PFSK-1 (cell line): ENCODE data around the gene BCAR3.

Experiments
- FOXP2 ChIP-seq: optimal IDR thresholded peaks from 2 replicates; pipeline ENCODE3; 2011; ENCODE audit warnings: borderline replicate concordance, control low read depth, inconsistent platforms; ENCODE audit not compliant: insufficient read depth; ENCODE audit errors: extremely low read length, extremely low read depth
- POLR2AphosphoS5 ChIP-seq: IDR thresholded peaks from 2 replicates; pipeline ENCODE4 v1.6.1; 2012; ENCODE audit warnings: low read depth, mild to moderate bottlenecking, control low read depth, low read length, moderate library complexity
- REST ChIP-seq, 2 experiments: IDR thresholded peaks; 2 replicates each; pipeline versions ENCODE4 v1.6.1 to v1.8.0; 2011 to 2012; ENCODE audit warnings: low read depth in 2 of 2, low read length in 2 of 2, control low read depth in 1 of 2, inconsistent platforms in 1 of 2, mild to moderate bottlenecking in 1 of 2, moderate library complexity in 1 of 2; ENCODE audit not compliant: insufficient read depth in 1 of 2
- SIN3A ChIP-seq: IDR thresholded peaks from 2 replicates; pipeline ENCODE4 v1.6.1; 2012; ENCODE audit warnings: mild to moderate bottlenecking, low read length, moderate library complexity, borderline replicate concordance; ENCODE audit not compliant: insufficient read depth
- TAF1 ChIP-seq: IDR thresholded peaks from 2 replicates; pipeline ENCODE4 v1.6.1; 2012; ENCODE audit warnings: low read length, control low read depth, borderline replicate concordance; ENCODE audit not compliant: insufficient read depth

Gene BCAR3

GRCh38 chr1:93595266-93595665 lies 86.4 kb downstream of the BCAR3 start:
- TF ChIP-seq TAF1 (no peak), SIN3A (no peak), POLR2AphosphoS5 (no peak), REST (IDR thresholded peaks at IDR 0.05; ENCODE audit: insufficient read depth in 1 of 2, low read depth in 2 of 2, low read length in 2 of 2) (no peak), FOXP2 (no peak)

DNA sequence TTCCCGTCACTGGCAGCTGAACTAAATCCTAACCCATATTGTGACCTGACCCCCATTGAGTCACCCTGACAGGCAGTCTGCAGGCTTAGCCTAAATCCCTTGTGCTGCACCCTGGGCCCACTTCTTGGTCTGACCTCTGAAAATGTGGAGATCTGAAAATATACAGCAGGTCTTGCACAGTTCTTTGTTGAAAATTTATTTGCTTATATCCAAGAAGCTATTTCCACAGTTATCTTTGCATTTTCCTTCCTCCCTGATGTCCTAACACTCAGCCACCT lies 87.1 kb downstream of the BCAR3 start:
- TF ChIP-seq SIN3A (no peak), REST (IDR thresholded peaks at IDR 0.05; ENCODE audit: insufficient read depth in 1 of 2, low read depth in 2 of 2, low read length in 2 of 2) (no peak), TAF1 (no peak), POLR2AphosphoS5 (no peak), FOXP2 (no peak)

DNA sequence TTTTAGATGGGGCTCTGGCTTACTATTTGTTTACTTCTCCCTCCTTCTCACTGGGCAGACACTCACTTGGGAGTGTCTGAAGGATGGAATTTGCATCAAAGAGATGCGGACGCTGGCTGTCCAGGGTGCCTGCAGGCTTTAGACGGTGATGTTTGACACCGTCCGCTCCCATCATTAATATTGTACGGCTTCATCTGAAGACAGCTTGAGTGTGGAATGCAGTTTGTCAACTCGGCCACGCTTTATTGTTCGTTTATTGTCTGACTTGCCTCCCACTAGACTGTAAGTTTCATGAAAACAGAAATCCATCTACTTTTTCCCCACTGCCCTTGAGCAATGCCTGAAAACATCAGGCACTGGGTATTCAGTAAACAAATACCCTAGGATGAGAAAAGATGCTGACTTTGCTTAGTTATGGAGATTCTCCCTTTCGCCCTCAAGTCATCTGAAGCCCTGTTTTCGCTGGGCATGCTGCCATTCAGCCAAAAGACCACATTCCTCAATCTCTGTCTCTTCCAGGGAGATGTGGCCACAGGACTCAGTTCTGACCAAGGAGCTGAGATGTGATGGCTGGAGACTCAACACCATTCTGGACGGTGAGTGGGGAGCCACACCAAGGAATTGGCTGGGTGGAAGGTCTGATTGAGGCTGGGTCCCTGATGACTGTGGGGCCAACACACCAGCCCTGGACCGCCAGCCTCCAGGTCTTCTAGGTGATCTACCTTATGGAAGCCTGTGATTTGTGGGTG lies 87.6 kb downstream of the BCAR3 start:
- TF ChIP-seq FOXP2 (no peak), REST (IDR thresholded peaks at IDR 0.05; ENCODE audit: insufficient read depth in 1 of 2, low read depth in 2 of 2, low read length in 2 of 2) (no peak), TAF1 (no peak), POLR2AphosphoS5 (no peak), SIN3A (no peak)

DNA sequence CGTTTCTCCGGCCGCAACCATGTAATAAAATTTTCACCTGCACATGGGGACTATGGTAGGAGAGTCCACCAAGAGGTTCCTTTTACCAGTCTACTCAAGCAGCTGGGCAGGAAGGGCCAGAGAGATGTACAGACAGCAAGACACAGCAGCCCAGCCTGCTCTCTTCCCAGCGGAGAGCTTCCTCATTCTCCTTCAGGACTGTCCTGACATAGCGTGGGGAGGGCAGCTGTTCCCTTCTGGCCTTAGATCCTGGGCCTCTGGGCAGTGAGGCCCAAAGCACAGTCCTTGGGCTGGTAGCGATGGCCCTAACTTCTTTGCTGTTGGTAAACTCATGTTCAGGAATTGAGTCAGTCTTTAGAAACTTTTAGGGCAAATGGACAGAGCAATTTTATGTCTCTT lies 89.1 kb downstream of the BCAR3 start:
- TF ChIP-seq TAF1 (no peak), REST (IDR thresholded peaks at IDR 0.05; ENCODE audit: insufficient read depth in 1 of 2, low read depth in 2 of 2, low read length in 2 of 2) (no peak), SIN3A (no peak), POLR2AphosphoS5 (no peak), FOXP2 (no peak)

DNA sequence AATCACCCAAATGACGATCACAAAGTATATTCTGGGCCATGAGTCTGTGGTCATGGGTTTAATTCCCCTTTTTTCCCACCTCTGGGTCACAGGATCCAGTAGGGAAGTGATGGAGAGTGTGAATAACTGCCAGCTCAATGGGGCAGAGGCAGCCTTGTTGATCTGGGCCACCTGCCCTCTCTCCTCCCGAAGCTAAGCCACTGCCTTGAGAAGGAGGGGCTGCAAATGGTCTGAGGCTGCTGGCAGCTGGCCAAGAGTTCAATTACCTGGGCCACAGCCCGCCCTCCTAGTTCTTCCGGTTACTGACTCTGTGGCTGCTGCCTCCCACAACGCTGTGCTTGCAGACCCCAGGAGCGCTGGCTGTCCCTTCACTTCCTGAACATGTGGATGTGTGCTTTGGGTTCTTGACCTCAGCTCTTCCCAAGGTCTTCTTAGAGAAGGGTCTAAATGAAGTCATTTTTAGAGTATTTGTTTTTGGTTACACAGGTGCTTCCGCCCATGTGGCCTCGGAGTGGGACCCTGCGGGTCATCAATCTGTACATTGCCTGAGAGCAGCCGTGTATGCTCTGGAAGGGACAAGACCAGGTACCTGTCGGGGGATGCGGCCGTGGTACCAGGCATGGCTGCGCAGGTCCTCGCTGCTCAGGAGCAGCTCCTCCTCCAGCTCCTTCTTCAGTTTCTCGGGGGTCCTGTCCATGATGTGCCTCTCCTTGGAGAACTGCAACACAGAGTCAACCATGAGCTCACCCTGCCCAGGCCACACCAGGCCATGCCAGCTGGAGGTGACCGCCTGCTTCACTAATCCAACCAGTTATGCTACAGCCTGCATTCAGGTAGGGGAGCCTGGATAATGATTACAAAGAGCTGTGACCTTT lies 89.7 kb downstream of the BCAR3 start:
- TF ChIP-seq FOXP2 (peak; percentile 69), REST (IDR thresholded peaks at IDR 0.05; ENCODE audit: insufficient read depth in 1 of 2, low read depth in 2 of 2, low read length in 2 of 2) (peak; percentile 7 to 72; a peak in 2 of 4 replicates), SIN3A (no peak), TAF1 (0 out of 2 replicates have a peak, but pooled peaks have one; percentile 22), POLR2AphosphoS5 (peak; percentile 50)
